Inflammatory macrophage (primary cell): ENCODE data around the gene SLC25A13.
"Not testable (repeated sequence)": the region's sequence is repeated elsewhere in the genome, so short reads cannot be mapped to it uniquely, and the experiment has no call there.

Experiments used
- DNase-seq, 2 donors: peaks; one replicate each; pipeline ENCODE4 v3.0.0-alpha.2; 2020 to 2022

Gene SLC25A13

DNA sequence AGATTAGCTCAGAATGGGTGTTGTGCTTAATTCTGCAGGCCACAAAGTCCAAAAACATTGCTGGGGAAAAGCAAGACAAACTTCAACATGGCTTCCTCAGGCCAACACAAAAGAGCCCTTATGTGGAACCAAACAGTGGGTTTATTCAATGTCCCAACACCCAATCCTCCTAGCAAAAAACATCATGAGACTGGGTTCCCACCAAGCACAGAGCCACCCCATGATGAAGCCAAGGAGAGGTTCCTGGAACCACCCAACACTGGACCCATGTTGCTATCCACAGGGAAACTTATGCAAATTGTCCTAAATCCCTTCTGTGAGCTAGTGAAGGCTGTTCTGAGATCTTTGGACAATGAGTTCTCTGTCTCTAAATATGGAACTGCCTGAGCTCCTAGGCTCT, 24.0 kb downstream of the SLC25A13 start:
- DNase-seq = no peak

DNA sequence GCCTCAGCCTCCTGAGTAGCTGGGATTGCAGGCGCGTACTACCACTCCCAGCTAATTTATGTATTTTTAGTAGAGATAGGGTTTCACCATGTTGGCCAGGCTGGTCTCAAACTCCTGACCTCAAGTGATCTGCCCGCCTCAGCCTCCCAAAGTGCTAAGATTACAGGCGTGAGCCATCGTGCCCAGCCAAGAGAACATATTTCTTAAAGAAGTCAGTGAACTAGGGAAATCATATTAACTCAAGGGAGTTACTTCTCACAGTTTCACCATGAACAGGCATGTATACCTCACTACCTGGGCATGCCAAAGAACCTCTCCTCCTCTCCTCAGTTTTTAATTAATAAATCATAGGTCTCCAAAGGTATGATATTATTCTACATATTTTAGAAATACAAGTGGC, 24.5 kb downstream of the SLC25A13 start:
- DNase-seq = not testable (repeated sequence)

DNA sequence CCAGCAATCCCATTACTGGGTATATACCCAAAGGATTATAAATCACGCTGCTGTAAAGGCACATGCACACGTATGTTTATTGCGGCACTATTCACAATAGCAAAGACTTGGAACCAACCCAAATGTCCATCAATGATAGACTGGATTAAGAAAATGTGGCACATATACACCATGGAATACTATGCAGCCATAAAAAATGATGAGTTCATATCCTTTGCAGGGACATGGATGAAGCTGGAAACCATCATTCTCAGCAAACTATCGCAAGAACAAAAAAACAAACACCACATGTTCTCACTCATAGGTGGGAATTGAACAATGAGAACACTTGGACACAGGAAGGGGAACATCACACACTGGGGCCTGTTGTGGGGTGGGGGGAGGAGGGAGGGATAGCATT, 28.0 kb downstream of the SLC25A13 start:
- not testable (repeated sequence) for DNase-seq

DNA sequence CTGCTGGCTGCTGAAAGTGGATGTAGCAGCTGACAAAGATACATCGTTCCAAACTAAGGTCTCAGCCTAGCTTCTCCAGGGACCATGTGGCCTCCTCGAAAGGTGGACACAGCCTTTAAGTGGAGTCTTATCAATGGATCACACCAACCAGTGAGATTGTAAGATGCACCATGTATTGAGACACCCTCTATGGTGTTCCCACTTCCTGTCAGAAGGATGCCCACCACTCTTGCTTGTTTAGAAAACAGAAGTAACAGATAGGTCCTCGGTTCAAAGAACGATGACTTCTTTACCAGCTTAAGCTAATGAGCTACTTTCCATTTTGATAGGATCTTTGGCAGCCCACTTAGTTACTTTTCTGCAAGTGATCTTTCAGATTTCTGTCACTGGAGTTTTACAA, 34.3 kb downstream of the SLC25A13 start:
- no peak for DNase-seq

DNA sequence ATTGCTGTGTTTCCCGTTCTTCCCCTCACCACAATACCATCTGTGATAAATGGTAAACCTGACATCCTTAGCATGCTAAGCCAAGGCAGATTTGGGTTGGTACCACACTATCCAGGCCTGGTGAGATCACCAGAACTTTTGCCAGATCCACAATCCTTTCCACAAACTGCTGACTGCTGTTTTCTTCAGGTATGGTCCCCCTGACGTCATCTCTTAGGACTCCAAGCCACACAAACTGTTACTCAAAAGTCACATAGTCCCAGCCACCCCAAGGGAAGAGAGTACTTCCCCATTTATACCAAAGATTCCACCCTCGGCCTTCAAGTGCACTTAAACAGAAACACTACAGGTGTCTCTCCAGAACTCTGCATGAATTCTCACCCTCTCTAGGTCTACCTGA, 34.8 kb downstream of the SLC25A13 start:
- peak; percentile 17 to 43 for DNase-seq

DNA sequence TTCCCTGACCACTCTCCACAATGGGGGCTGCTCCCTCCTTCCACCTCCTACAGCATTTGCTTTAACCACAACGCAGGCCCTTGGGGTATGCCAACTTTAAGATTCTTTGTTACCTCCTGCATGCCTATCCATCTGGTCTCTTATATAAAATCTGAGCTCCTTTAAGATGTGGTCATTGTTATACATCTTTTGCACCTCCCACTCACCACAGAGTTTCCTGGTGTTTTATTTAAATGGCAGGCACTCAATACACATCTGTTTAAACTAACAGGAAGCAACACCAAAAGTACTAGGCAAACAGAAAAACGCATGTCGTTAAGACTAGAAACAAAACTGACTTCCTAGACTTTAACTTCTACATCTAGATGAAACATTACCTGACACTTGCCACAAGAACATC, 36.3 kb downstream of the SLC25A13 start:
- no peak for DNase-seq

DNA sequence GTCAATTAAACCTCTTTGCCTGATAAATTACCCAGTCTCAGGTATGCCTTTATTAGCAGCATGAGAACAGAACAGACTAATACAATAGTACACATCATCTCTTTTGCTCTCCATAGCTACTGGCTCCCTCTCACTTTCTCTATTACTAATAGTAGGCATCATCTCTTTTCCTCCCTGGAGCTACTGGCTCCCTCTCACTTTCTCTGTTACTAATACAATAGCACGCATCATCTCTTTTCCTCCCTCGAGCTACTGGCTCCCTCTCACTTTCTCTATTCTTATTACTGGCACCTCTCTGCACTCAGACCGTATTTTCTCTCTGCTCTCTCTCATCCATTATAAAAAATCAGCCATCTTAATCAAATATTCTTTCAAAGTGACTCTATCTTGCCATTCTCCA, 37.1 kb downstream of the SLC25A13 start:
- DNase-seq = no peak

DNA sequence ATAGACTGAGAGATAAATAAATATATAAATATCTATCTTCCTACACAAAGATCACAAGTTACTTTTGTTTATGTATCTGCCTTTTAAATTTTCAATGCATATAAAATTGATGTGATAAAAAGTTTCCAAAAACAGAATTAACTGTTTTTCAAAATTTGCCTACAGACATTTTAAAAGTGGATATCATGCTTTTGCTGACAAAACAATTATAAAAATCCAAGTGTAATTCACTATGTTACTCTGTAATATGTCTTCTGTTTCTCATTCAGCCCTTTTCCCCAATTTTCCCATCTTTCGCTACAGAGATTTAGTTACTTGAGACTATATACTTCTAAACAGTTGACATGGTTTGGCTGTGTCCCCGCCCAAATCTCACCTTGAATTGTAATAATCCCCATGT, 37.7 kb downstream of the SLC25A13 start:
- no peak for DNase-seq

DNA sequence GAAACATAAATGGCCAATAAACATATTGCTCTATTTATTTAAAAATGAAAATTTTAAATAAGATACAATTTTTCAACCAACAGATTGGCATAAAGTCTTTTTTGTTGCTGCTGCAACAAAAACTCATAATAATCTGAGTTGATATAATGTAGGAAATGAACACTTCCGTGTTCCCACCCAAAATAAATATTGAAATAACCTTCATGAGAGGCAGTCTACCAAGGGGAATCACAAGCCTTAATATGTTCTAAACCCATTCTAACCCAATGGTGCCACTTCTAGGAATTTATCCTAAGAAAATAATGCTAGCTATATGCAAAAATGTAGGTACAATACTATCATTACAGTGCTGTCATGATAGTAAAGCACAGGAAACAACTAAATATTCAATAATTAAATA, 39.1 kb downstream of the SLC25A13 start:
- no peak for DNase-seq

DNA sequence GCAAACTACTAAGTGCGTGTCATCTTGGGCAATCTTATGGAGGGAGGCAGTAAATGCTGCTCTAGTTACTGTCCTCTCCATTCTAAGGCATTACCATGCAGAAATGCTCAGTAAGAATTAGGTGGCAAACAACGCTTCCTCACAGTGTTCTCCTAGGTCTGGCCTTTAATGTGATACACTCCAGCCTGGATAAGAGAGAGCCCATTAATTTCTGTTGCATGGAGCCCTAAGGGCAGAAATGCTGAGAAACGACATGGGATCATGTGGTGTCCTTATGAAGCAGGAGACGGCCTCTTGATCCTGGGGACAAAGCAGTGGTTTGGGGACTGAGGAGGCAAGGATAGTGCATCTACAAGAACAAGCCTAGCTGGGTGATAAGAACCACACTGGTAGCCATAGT, 44.0 kb downstream of the SLC25A13 start:
- DNase-seq = no peak

DNA sequence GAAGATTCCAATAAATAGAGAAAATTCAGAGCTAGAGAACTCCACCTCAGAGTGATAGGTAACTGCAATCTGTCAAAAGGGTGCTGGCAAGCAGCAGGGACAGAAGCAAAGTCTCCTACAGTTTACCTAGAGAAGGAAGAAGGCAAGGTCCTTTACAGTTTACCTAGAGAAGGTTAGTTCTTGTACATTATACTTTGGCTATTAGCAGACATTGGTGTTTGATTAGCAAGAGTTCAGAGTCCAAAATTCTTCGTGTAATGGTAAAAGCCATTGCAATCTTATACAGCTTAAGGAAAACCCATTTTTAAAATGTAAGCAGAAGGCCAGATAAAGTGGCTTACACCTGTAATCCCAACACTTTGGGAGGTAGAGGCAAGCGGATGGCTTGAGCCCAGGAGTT, 45.9 kb downstream of the SLC25A13 start:
- no peak for DNase-seq

DNA sequence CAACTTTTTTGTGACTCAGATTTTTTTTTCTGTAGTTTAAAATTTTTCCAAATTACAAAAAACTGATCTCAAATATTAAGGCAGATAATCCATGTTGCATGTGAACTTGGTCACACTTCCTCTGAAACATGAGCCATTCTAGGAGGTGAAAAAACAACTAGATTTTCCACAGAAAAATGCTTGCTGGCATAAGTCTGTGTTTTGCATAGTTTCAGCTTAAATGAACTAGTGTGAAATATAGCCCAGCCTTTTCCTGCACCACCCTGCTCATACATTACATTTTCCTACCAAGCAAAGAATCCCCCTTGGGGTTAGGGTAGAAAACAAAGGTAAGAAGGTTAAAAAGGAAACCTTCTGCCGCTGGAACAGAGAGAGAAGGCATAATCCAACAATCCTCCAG, 48.2 kb downstream of the SLC25A13 start:
- DNase-seq = no peak

DNA sequence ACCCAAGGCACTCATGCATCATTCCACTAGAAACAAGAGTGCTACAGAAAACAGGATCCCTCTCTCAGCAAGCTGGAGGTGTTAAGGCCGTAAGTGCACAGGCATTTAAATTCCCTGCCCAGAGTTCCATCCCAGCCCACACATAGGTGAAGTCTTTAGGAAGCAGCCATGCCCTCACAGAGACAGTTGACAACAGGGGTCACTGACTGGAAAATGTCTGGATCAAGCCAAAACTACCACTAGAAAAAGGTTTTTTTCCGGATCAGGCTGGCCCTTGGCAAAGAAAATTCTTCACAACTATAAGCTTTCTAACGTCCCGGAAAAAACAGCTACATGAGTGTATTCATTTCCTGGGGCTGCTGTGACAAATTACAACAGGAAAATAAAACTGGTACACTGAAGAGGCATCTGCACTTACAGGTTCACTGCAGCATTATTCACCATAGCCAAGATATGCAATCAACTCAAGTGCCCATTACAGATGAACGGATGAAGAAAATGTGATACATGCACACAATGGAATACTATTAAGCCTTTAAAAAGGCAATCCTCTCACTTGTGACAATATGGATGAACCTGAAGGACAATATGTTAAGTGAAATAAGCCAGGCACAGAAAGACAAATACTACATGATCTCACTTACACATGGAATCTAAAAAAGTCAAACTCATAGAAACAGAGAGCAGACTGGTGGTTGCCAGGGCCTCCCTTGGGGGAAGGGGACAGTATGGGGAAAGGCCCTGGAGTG, 52.5 kb downstream of the SLC25A13 start:
- no peak for DNase-seq

DNA sequence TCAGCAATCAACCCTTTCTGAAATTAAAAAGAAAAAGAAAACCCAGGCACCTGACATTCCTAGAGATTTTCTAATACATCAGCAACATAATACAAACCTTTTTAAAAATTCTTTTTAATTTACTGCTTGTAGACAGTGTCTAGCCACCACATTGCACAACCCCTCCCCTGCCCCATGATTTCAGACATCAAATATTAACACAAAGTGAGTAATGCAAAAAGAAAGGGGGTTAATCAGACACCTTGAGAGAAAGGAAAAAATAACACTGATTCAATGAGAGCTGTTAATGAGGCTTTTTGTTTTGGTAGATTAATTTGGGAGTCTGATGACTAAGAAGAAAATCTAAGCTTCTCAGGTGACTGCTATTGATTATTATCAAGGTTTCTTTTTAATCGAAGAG, 55.3 kb downstream of the SLC25A13 start:
- no peak for DNase-seq

DNA sequence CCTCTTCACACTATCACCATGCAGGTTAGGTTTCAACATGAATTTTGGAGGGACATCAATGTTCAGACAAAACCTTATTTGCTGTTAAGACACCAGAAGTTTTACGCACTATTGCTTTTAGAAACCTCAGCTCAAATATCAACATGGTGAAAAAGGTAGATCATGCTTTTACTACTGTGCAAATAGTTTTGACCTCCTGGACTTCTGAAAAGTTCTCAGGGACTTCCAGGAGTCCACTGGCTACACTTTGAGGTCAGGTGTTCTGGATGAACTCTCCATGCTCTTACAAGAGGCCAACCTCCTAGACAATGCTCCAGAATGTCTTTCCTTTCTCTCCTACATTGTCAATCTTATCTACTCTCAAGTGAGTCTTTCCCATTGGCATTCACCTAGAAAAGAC, 55.9 kb downstream of the SLC25A13 start:
- no peak for DNase-seq

DNA sequence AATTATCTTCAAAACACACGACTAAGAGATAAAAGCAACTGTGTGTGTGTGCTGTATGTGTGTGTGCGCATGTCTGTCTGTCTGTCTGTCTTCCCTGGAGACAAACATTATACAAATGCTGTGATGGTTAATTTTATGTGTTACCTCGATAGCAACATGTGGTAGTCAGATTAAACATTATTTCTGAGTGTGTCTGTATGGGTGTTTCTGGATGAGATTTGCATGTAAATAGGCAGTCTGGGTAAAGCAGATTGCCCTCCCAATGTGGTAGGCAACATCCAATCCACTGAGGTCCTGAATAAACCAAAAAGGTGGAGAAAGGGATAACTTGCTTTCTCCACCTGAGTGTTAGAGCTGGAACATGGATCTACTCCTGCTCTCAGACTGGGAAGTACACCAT, 67.9 kb downstream of the SLC25A13 start:
- no peak for DNase-seq

DNA sequence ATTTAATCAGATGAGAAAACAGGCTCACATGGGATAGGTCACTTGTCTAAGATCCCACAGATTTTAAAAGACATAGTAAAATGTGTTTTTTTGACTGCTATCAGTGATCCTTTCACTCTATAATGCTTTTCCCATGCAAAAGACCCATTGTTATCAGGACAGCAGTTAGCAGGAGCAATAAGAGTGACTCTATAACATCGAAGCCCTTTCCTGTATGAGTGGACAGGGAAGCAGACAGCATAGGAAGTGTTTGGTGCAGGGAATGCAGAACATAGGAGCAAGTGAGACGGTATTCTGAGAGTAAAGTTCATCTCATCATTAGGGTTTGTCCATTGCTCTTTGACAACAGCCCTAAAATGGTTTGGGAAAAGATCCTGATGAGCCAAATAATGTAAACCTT, 68.5 kb downstream of the SLC25A13 start:
- no peak for DNase-seq

DNA sequence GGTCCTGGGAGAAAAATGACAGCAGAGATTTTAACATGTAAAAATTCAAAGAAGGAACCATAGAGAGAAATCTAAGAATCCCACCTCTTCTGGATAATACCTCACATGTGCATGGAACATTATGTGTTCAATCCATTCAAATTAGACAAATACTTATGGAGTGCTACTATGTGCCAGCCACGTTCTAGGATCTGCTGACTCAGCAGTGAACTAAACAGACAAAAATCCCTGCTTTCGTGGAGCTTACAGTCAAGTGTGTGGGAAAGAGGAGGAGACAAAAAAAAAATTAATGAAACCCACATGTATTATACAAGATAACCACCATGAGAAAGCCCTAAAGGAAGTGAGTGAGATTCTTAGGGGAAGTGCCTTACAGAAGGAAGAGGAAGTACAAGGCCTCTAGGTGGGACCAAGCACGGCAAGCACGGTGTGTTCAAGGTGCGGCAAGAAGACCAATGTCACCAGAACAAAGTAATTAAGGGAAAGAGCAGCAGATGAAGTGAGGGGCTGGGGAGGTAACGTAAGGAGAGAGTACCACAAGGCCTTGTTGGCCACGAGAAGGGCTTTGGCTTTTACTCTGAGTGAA, 71.0 kb downstream of the SLC25A13 start:
- peak; percentile 5 to 8 for DNase-seq

DNA sequence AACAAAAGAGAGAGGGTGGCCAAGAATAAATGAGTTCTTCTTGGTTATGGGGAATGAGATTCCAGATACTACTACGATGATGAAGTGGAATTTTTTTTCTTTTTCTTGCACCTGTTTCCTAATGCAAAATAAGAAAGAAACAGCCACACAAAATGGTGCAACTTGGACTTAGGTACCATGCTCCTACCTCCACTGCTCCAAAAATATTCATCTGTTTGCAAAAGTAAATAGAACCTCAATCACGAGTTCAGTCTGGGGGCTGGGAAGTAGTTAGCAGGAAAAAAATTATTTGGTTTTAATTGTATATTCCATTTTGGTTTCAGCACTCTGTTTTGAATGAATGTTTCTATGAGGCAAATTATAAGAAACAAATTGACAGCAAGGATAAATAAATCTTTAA, 73.5 kb downstream of the SLC25A13 start:
- no peak for DNase-seq

DNA sequence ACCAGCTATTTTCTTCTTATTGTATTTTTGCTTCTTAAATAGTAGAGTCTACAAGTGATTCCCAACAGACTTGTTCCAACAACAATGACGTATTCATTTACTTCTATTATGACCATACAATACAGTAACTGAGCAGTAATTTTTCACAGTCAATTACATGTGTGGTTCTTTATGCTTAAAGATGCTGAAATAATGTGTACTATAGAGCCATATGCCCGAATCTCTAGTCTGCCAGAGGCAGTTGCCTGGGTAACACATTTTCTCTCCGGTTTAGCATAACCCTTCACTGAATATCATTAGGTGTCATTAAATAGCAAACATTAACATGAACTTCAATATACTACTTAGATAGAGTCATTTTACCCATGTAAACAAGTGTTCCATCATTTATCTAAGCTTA, 75.0 kb downstream of the SLC25A13 start:
- no peak for DNase-seq

DNA sequence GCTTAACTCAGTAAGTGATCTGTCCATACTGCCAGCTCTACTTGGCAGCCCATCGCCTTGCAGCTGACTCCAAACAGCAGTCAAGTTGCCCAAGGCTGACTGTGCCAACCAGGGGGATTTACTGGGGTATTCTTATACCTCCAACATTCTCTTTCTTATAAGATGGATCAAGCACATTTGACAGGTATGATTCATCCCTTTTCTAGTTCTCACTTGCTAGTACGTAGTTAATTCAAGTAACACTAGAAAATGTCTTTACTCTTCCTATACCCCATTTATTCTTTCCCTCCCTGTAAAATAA, 77.0 kb downstream of the SLC25A13 start:
- DNase-seq = no peak

DNA sequence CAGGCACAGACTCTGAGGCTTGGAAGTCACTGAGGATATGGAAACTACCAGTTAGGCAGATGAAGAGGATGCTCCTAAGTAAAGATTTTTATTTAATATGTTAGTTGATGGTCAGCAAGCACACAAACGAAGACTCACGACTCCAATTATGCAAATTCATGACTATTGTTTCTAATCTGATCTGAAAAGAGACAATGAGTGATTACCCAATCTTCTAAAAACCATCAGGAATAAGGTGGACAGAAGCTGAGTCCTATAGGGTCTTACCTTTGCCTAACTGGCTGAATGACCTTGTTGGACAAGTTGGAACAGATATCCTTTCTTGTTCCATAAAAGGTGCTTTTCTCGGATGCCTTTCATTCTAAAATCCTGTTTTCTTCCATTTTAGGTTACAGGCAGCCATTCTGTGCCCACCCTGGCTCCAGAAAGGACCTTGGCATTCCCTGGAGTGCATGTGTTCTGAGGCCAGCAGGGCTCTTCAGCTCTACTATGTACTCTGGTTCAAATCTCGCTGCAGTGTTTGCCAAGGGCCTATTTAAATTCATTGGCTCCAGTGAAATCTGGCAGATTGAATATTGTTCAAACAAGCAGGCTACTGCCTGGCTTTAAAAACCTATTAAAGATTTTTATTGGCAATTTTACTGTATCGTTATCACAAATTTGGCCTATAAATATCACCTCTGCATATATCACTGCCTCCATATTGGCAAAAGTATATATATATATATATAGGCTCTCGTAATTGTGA, 77.5 kb downstream of the SLC25A13 start:
- DNase-seq = no peak

DNA sequence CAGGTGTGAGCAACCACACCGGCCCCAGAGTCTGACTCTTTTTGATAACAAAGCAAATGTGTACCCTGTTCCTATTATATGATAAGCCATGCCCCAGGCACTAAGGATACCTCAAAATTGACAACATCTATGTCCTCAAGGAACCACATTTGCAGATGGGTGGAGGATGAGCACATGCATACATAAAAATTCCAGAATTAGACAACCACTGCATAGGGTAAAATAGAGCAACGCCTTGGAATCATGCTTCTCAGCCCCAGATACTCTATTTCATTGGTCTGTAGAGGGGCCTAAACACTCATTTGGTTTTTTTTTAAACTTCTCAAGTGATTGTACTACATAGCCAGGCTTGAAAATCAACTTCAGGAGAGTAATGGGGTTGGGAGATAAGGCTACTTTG, 78.7 kb downstream of the SLC25A13 start:
- no peak for DNase-seq

DNA sequence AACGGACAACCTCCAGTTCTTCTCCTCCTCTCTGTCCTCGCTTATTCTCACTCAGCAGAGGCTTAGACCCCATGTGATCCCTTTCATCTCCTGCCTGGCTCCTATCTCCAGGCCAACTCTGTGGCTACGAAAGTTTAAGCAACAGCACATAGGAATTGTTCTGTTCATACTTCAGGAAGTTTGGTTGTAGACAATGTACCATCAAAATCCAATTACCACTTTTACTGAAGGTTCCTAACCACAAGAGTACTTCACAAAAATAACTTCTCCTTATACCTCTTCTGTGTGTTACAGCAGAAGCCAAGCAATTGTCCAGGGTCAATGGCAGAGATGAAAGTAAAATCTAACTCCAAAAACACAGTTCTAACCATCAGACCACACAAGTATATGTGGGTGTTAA, 80.0 kb downstream of the SLC25A13 start:
- DNase-seq = peak in 1 of 2 donors; percentile 9
